ENCODE measurements around the gene ZBTB7C. TPM values are rescaled to one million over a fixed set of nuclear protein-coding genes. Genes with fewer than 3 reads are reported as not detected.

Gene ZBTB7C
- total and polyA plus RNA-seq, 9 donors = 1.5 to 26.6 (median 15.7) TPM

DNA sequence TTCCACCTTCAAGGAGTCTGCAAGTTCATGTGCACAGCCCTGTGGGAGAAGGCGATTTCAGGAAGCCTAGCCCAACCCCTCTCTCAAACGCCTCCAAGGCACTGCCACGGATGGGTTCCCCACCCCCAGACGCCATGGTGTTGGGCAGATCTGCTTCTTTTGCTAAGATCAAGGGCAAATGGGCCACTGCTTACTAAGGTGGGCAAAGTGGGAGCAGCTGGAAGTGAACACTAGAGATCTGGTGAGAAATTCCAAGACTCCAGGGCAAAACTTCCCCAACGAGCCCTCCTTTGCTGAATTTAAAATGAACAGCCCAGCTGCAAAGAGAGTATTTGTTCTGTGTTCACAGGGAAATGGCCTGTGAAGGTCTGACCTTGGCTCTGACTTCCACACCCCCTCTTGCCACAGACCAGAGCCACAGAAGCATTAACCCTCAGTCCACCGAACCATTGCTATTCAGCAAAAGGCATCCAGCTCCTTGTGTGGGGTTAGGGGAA, 45.1 kb upstream of the ZBTB7C start:
- no peaks in the 10 kb centered on the region for H3K36me3 ChIP-seq
- H3K4me3 ChIP-seq = no peak overlapping the region
- TF ChIP-seq CTCF (IDR thresholded peaks at IDR 0.05) (no peak), POLR2A (IDR thresholded peaks at IDR 0.05) (no peak), EP300 (IDR thresholded peaks at IDR 0.05) (no peak)
- H3K4me1 ChIP-seq (ENCODE audit: insufficient read depth) = peaks cover 9% of the 10 kb centered on the region
- no peak for DNase-seq
- WGBS, 3 donors = 18 to 35% (median 20%) methylated on average over 6 of the region's 6 CpGs
- intact Hi-C loops (cut with DNase I) = no loop called here
- H3K27ac ChIP-seq = no peak overlapping the region
- no peaks in the 10 kb centered on the region for H3K27me3 ChIP-seq
- no peaks in the 10 kb centered on the region for H3K9me3 ChIP-seq

DNA sequence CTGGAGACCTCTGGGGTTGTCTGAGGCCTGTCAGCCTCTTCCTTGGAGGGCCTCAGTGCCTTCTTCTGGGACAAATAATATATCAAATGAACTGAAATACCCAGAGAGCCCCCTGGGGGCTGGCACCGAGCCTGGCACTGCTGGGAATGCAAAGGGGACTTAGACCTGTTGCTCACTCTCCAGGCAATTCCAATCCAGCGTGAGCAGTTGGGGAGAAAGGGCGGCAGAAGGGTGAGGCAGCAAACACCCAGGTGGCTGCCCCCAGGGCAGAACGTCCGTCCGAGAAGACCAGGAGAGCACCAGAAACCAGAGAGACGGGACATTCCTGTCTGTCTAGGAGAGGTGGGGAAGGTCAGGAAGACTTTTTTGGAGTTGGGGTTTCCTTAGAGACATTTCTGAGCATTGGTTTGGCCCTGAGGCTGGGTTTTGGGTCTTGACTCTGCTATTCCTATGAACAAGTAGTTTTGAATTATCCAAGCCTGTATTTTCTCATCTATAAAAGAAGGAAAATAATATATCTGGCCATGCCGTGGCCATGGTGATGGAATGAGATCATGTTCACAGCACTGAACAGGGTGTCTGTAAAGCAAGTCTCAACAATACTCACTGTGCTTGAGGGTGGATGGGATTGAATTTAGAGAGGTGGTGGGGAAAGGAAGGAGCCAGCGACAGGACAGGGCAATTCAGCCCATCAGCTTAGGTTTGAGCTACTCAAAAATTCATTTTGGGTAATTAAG, 44.3 kb upstream of the ZBTB7C start:
- DNase-seq = no peak

DNA sequence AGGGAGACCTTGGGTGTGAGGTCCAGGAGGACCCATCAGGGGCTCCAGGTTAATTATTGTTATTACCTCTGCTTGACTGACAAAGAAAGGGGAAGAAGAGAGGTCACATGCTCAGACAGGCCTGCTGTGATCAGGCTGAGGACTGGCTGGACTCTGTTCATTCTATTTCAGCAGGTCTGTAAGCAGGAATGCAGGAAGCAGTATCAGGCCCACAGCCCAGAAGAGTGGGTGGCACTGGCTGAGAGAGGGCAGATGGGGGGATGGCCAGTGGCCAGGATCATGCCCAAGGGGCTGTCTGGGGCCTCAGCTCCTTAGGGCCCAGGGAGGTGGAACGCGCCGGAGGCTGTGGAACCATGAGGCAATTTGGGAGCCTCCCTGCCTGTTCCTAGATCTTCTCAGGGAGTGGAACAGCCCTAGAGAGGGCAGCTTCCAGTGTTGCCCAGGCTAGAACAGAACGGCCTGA, 43.7 kb upstream of the ZBTB7C start:
- Histone ChIP-seq H3K27ac (no peak overlapping the region), H3K9me3 (no peaks in the 10 kb centered on the region), H3K36me3 (no peaks in the 10 kb centered on the region), H3K4me1 (ENCODE audit: insufficient read depth) (peaks cover 9% of the 10 kb centered on the region), H3K4me3 (no peak overlapping the region), H3K27me3 (no peaks in the 10 kb centered on the region)
- WGBS, 3 donors = 59 to 86% (median 77%) methylated on average over 4 of the region's 4 CpGs
- no peak for TF ChIP-seq POLR2A (IDR thresholded peaks at IDR 0.05)
- no peak for TF ChIP-seq EP300 (IDR thresholded peaks at IDR 0.05)
- TF ChIP-seq CTCF (IDR thresholded peaks at IDR 0.05) = no peak
- DNase-seq = peak in 1 of 5 donors; percentile 42
- intact Hi-C loops (cut with DNase I) = no loop called here

More for the DNA sequence above, 44.3 kb upstream of the ZBTB7C start:
- no peaks in the 10 kb centered on the region for H3K36me3 ChIP-seq
- TF ChIP-seq EP300 (IDR thresholded peaks at IDR 0.05) (no peak), CTCF (IDR thresholded peaks at IDR 0.05) (no peak), POLR2A (IDR thresholded peaks at IDR 0.05) (no peak)
- no peaks in the 10 kb centered on the region for H3K9me3 ChIP-seq
- H3K4me3 ChIP-seq = no peak overlapping the region
- intact Hi-C loops (cut with DNase I) = no loop called here
- H3K27me3 ChIP-seq = no peaks in the 10 kb centered on the region
- no peak overlapping the region for H3K27ac ChIP-seq
- H3K4me1 ChIP-seq (ENCODE audit: insufficient read depth) = peaks cover 9% of the 10 kb centered on the region
- WGBS, 3 donors = 77 to 88% (median 83%) methylated on average over 9 of the region's 9 CpGs

DNA sequence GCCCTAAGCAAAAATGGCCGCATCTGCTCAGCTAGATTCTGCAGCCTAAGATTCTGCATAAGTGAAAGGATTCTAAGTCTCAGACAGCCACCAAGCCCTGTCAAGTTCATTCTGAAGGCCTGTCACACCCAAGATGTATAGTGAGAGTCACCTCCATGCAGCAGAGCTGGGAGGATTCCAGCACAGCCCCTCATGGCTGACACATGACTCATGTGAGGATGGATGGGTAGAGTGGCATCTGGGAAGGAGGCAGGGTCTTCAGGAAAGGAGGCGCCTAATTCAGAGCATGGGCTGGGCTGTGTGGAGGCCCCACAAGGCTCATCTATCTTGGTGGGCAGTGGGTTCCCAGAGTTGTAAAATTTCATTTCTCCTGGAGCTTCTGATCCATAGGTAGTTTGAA, 41.5 kb upstream of the ZBTB7C start:
- no peaks in the 10 kb centered on the region for H3K27me3 ChIP-seq
- H3K4me1 ChIP-seq (ENCODE audit: insufficient read depth) = peaks cover 9% of the 10 kb centered on the region
- 97 to 100% (median 99%) methylated on average over 2 of the region's 2 CpGs for WGBS, 3 donors
- H3K27ac ChIP-seq = no peak overlapping the region
- no peaks in the 10 kb centered on the region for H3K36me3 ChIP-seq
- TF ChIP-seq CTCF (IDR thresholded peaks at IDR 0.05) (no peak), POLR2A (IDR thresholded peaks at IDR 0.05) (no peak), EP300 (IDR thresholded peaks at IDR 0.05) (no peak)
- intact Hi-C loops (cut with DNase I) = no loop called here
- no peaks in the 10 kb centered on the region for H3K9me3 ChIP-seq
- DNase-seq = no peak
- no peak overlapping the region for H3K4me3 ChIP-seq
